Activated T-cell treated with anti-CD3 and anti-CD28 coated beads, Interleukin-2, amount 50 U/mL, for 72 hours (primary cell): ENCODE measurements around the gene BCL2L14. TPM values are rescaled to one million over a fixed set of nuclear protein-coding genes. Genes with fewer than 3 reads are reported as not detected.

Experiments
- ATAC-seq, 2 donors: fragments of 150-1000 bp; cut with Tn5 transposase; replicated peaks in 1 of 2; 2 replicates each; pipeline ENCODE4 v1.10.0; 2021; ENCODE audit warnings: moderate library complexity in 2 of 2, mild to moderate bottlenecking in 1 of 2
- DNase-seq, 2 donors: peaks; one replicate each; pipeline ENCODE4 v3.0.0; 2021 to 2022; ENCODE audit warnings: mixed read lengths in 1 of 2
- H3K27ac Mint-ChIP-seq: one replicate; pipeline ENCODE4 v1.8.0; 2022; ENCODE audit warnings: mild to moderate bottlenecking, moderate library complexity, mixed read lengths
- H3K27me3 Mint-ChIP-seq: one replicate; pipeline ENCODE4 v1.8.0; 2022; ENCODE audit warnings: low read depth, mixed read lengths
- H3K36me3 Mint-ChIP-seq, 2 donors: one replicate each; pipeline ENCODE4 v1.8.0; 2022; ENCODE audit warnings: mixed read lengths in 2 of 2, mild to moderate bottlenecking in 1 of 2; ENCODE audit not compliant: insufficient read depth in 2 of 2
- H3K4me1 Mint-ChIP-seq: one replicate; pipeline ENCODE4 v1.8.0; 2022; ENCODE audit warnings: low read depth, mixed read lengths
- H3K4me3 Mint-ChIP-seq, 2 donors: one replicate each; pipeline ENCODE4 v1.8.0; 2022; ENCODE audit warnings: mild to moderate bottlenecking in 2 of 2, mixed read lengths in 2 of 2, moderate library complexity in 2 of 2
- H3K9me3 Mint-ChIP-seq, 2 donors: one replicate each; pipeline ENCODE4 v1.8.0; 2022; ENCODE audit warnings: mixed read lengths in 2 of 2
- total RNA-seq, 2 donors: library from RNA; stranded (reverse); gene quantifications; one replicate each; pipeline ENCODE4 v1.2.3, GENCODE V29; 2022

Gene BCL2L14, protein sequence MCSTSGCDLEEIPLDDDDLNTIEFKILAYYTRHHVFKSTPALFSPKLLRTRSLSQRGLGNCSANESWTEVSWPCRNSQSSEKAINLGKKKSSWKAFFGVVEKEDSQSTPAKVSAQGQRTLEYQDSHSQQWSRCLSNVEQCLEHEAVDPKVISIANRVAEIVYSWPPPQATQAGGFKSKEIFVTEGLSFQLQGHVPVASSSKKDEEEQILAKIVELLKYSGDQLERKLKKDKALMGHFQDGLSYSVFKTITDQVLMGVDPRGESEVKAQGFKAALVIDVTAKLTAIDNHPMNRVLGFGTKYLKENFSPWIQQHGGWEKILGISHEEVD
- 1 to 10 TPM; 3.2 to 6.0 TPM for total RNA-seq

DNA sequence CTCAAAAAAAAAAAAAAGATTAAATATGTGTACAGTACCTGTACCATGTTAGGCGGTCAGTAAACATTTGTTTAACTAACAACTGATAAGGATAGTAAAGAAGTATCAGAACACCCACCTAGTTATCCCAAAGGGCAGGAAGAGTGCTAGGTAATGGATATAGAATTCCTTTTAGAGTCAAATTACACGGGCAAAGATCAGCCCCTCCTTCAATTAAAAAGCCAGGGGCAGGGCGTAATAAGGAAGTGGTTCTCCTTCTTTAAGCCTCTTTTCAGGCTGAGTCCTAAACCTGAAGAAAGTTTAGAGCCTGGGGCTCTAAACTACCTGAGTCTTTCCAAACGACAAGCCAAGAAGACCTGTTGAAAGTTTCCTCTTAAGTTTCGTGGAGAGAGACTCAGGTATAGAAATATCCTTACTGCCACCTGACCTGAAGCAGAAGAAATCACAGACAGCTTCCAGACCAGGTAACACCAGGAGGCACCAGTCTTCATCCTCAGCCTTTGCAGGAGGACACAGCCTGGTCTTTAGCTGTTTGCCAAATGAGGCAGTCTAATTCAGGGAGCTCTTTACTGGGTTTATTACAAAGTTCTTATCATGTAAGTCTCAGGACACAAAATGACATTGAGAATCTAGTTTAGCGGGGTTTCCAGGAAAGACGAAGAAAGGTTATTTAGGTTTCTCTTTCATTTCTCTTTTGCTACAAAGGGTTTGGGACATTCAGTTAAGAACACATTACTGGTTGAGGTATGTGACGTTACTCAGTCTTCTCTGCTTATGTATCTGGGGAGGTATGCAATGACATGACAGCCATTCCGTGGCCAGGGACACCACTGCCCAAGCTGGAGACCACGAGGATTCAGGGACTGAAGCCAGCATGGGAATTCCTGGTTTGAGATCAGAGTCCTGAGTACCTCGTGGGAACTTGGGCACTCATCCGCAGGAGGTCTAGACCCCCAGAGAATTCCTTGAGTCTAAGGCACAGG lies at the start of gene BCL2L14:
TSS of gene BCL2L14 (plus strand) at position 266 of the 983 bp plus-strand sequence. CDS start 8,367 bp downstream, outside the sequence.
- peaks cover 30% of the 10 kb centered on the region for H3K4me1 Mint-ChIP-seq
- ATAC-seq (peak; percentile 85 to 96), DNase-seq (peak in 1 of 2 donors; percentile 25)
- H3K9me3 Mint-ChIP-seq, result no peaks in the 10 kb centered on the region
- H3K27me3 Mint-ChIP-seq, result no peaks in the 10 kb centered on the region
- peak within 1 kb of the TSS; percentile 84 for H3K27ac Mint-ChIP-seq
- H3K36me3 Mint-ChIP-seq, result no peaks in the 10 kb centered on the region
- peak within 1 kb of the TSS; percentile 78 to 81 for H3K4me3 Mint-ChIP-seq

- no peak overlapping the region for H3K4me3 Mint-ChIP-seq
- peaks cover 15 to 20% of the 10 kb centered on the region in 2 donors for H3K36me3 Mint-ChIP-seq
- DNase-seq (no peak), ATAC-seq (no peak)
- H3K4me1 Mint-ChIP-seq, result peaks cover 72% of the 10 kb centered on the region
- no peaks in the 10 kb centered on the region for H3K27me3 Mint-ChIP-seq
- peaks cover 4 to 10% of the 10 kb centered on the region in 2 donors for H3K9me3 Mint-ChIP-seq
- peak overlapping the region; percentile 64 for H3K27ac Mint-ChIP-seq
Measured at GRCh38 chr12:12022306-12022936, 48.3 kb upstream of the BCL2L14 start.

DNA sequence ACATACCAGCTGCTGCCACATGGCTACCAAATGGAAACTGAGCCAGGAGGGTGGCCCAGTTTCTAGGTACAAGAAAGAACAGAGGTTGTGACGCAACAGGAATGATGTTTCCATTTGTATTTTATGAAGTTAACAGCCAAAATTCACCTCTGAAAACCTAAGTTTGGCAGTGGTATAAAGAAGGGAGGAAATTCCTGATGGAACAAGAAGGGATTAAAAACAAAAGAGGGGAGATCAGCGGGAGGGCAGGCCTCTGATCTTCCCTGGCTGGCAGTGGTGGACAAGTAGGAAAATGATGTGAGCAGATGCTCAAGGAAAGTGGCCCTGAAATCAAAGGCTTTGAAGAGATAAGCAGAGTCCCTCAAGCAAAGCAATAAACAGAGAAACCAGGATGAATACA lies 47.3 kb upstream of the BCL2L14 start:
- Mint-ChIP-seq H3K36me3 (peaks cover 15 to 27% of the 10 kb centered on the region in 2 donors), H3K4me1 (peaks cover 66% of the 10 kb centered on the region), H3K27me3 (no peaks in the 10 kb centered on the region), H3K9me3 (peaks cover 6 to 12% of the 10 kb centered on the region in 2 donors), H3K27ac (peak overlapping the region; percentile 85), H3K4me3 (peak overlapping the region; percentile 33 to 68)
- no peak for DNase-seq
- ATAC-seq, result peak in 1 of 2 donors; percentile 3

- DNase-seq, result peak; percentile 46 to 57
- ATAC-seq, result peak; percentile 63 to 64
- H3K27me3 Mint-ChIP-seq, result no peaks in the 10 kb centered on the region
- peaks cover 15 to 27% of the 10 kb centered on the region in 2 donors for H3K36me3 Mint-ChIP-seq
- peaks cover 6 to 12% of the 10 kb centered on the region in 2 donors for H3K9me3 Mint-ChIP-seq
- peaks cover 77% of the 10 kb centered on the region for H3K4me1 Mint-ChIP-seq
- peak overlapping the region; percentile 9 to 33 for H3K4me3 Mint-ChIP-seq
- peak overlapping the region; percentile 85 for H3K27ac Mint-ChIP-seq
Measured at GRCh38 chr12:12024911-12025682, 45.6 kb upstream of the BCL2L14 start.

GRCh38 chr12:12025799-12026386 lies 44.8 kb upstream of the BCL2L14 start:
- Mint-ChIP-seq H3K27me3 (no peaks in the 10 kb centered on the region), H3K27ac (peak overlapping the region; percentile 27), H3K9me3 (peaks cover 6 to 12% of the 10 kb centered on the region in 2 donors), H3K4me3 (no peak overlapping the region), H3K4me1 (peaks cover 78% of the 10 kb centered on the region), H3K36me3 (peaks cover 15 to 27% of the 10 kb centered on the region in 2 donors)
- no peak for ATAC-seq
- no peak for DNase-seq

- peaks cover 13 to 27% of the 10 kb centered on the region in 2 donors for H3K36me3 Mint-ChIP-seq
- H3K4me3 Mint-ChIP-seq, result peak overlapping the region in 1 of 2 donors; percentile 1
- DNase-seq, result peak in 1 of 2 donors; percentile 47
- peak; percentile 61 to 76 for ATAC-seq
- H3K27ac Mint-ChIP-seq, result peak overlapping the region; percentile 43
- H3K27me3 Mint-ChIP-seq, result no peaks in the 10 kb centered on the region
- peaks cover 75% of the 10 kb centered on the region for H3K4me1 Mint-ChIP-seq
- peaks cover 6 to 12% of the 10 kb centered on the region in 2 donors for H3K9me3 Mint-ChIP-seq
Measured at GRCh38 chr12:12028668-12029402, 41.9 kb upstream of the BCL2L14 start.

GRCh38 chr12:12029653-12030052 lies 41.1 kb upstream of the BCL2L14 start:
- H3K4me3 Mint-ChIP-seq, result no peak overlapping the region
- DNase-seq, result no peak
- no peak for ATAC-seq
- H3K27me3 Mint-ChIP-seq, result no peaks in the 10 kb centered on the region
- peaks cover 6 to 12% of the 10 kb centered on the region in 2 donors for H3K9me3 Mint-ChIP-seq
- peaks cover 13 to 27% of the 10 kb centered on the region in 2 donors for H3K36me3 Mint-ChIP-seq
- peaks cover 67% of the 10 kb centered on the region for H3K4me1 Mint-ChIP-seq
- no peak overlapping the region for H3K27ac Mint-ChIP-seq

DNA sequence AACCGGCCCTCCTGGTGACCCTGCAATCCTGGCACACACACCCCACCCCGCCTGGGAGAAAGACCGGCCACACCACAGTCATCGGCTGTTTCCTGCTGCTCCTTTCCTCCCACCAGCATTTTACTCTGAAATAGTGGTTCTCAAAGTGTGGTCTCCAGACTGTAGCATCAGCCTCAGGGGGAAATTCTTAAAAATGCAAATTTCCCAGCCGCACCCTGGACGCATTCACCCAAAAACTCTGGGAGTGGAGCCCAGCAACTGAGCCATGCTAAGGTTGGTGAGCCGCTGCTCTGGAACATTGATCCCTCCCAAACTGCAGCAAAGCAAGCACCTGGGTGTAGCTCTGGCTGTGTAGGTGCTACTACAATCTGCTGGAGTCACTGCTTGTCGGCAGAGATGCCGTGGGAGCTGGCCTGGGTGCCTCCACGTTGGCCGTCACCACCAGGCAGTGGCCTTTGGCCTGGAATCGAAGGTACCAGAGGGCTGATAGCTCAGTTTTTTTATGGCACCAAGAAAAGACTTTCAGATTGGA lies 38.4 kb upstream of the BCL2L14 start:
- ATAC-seq (peak; percentile 5 to 18), DNase-seq (no peak)
- Mint-ChIP-seq H3K36me3 (peaks cover 1 to 8% of the 10 kb centered on the region in 2 donors), H3K27ac (peak overlapping the region; percentile 80), H3K27me3 (no peaks in the 10 kb centered on the region), H3K4me3 (peak overlapping the region; percentile 72 to 75), H3K9me3 (peaks cover 3% of the 10 kb centered on the region in 2 donors), H3K4me1 (peaks cover 63% of the 10 kb centered on the region)

GRCh38 chr12:12032851-12033797 lies 37.6 kb upstream of the BCL2L14 start:
- H3K27me3 Mint-ChIP-seq, result peaks cover 5% of the 10 kb centered on the region
- H3K4me1 Mint-ChIP-seq, result peaks cover 62% of the 10 kb centered on the region
- H3K4me3 Mint-ChIP-seq, result peak overlapping the region; percentile 72 to 75
- H3K36me3 Mint-ChIP-seq, result peaks cover 0 to 3% of the 10 kb centered on the region in 2 donors
- peak overlapping the region; percentile 80 for H3K27ac Mint-ChIP-seq
- peak; percentile 65 to 79 for DNase-seq
- ATAC-seq, result peak; percentile 63
- no peaks in the 10 kb centered on the region for H3K9me3 Mint-ChIP-seq

DNA sequence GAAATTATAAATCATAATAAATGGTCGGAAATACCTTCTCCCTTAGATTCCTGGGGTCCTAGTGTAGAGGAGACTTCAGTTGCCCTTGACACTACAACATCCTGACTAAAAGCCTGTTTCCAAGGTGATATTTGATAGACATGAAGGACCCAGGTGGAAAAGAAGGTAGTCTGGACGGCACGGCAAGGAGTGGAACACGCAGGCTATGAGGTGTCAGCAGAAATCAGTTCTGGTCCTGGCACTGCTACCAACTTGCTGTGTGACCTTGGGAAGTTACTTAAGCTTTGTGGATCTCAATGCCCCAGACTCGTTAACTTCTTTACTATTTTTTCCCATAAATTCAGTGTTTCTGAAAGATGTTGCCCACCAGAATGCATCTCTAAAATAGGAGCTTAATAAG lies 36.9 kb upstream of the BCL2L14 start:
- Mint-ChIP-seq H3K9me3 (no peaks in the 10 kb centered on the region), H3K27me3 (peaks cover 12% of the 10 kb centered on the region), H3K36me3 (no peaks in the 10 kb centered on the region), H3K4me1 (peaks cover 56% of the 10 kb centered on the region), H3K27ac (no peak overlapping the region), H3K4me3 (peak overlapping the region; percentile 72 to 75)
- no peak for DNase-seq
- ATAC-seq, result no peak
